D721Med (cell line): ENCODE results near the gene NIPAL3.
"Not testable (repeated sequence)": the region's sequence is repeated elsewhere in the genome, so short reads cannot be mapped to it uniquely, and the experiment has no call there.

Experiments used
- DNase-seq: peaks from one replicate; pipeline ENCODE4 v3.0.0; 2011; ENCODE audit warnings: low spot score; ENCODE audit not compliant: insufficient read length
- FAIRE-seq: peaks from 2 replicates; lab custom pipeline; 2011; peaks lifted over from hg19 to GRCh38; lab: Jason Lieb, UNC
- TF ChIP-seq, protein P1 (sequence below): IDR thresholded peaks from 2 replicates; pipeline ENCODE4 v1.5.1; 2012; ENCODE audit warnings: mild to moderate bottlenecking, control low read depth; ENCODE audit not compliant: insufficient read depth; ENCODE audit errors: missing control alignments

Gene NIPAL3

DNA sequence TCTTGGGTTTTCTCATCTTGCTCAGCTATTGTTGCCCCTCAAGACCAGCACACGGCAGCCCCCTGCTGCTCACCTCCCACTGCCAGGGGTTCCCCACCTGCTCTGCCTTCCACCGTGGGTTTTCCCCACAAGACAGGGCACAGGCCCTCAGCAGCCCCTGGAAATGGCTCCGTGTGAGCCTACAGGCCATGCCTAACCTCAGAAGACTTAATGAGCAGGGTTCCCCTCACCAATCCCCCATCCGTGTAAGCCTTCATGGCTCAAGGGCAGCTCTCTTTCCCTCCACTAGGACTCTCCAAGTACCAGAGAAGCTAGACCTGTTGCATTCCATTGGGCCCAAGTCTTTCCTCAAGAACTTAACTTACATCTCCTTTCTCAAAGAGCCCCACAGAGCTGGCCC, 68.6 kb downstream of the NIPAL3 start:
- TF ChIP-seq, protein P1, sequence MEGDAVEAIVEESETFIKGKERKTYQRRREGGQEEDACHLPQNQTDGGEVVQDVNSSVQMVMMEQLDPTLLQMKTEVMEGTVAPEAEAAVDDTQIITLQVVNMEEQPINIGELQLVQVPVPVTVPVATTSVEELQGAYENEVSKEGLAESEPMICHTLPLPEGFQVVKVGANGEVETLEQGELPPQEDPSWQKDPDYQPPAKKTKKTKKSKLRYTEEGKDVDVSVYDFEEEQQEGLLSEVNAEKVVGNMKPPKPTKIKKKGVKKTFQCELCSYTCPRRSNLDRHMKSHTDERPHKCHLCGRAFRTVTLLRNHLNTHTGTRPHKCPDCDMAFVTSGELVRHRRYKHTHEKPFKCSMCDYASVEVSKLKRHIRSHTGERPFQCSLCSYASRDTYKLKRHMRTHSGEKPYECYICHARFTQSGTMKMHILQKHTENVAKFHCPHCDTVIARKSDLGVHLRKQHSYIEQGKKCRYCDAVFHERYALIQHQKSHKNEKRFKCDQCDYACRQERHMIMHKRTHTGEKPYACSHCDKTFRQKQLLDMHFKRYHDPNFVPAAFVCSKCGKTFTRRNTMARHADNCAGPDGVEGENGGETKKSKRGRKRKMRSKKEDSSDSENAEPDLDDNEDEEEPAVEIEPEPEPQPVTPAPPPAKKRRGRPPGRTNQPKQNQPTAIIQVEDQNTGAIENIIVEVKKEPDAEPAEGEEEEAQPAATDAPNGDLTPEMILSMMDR: no peak
- DNase-seq: no peak
- FAIRE-seq: no peak

DNA sequence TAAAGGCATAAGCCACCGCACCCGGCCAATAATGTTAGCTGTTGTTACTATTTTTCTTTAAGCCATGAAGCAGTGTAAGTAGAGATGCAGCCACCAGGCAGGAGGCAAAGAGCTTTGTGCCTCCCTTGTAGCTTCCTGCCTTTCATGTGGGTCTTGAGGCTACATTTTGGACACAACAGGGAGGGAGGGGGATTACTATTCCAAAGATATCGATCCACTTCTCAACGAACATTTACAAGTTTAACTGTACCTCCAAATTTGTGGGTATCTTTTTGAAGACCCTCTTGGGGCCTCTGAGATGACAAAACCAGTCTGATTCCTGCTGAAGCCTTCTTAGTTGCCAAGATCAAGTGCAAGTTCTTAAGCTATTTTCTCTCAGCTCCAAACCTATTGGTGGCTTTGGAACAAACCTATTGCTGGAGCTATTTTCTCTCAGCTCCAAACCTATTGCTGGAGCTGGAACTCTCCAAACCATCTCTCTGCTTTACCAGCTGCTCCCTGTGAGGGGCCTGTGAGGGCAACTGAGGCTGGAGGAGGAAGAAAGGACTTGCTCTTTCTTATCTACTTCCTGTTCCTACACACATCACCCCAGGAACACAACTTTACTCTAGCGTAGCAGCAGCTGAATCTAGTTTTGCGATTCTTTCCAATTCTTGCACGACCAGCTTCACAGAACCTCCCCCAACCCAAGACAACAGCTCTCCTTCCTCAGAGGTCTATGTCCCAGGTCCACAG, 70.9 kb downstream of the NIPAL3 start:
- TF ChIP-seq, protein P1: no peak
- FAIRE-seq: no peak
- no peak for DNase-seq

DNA sequence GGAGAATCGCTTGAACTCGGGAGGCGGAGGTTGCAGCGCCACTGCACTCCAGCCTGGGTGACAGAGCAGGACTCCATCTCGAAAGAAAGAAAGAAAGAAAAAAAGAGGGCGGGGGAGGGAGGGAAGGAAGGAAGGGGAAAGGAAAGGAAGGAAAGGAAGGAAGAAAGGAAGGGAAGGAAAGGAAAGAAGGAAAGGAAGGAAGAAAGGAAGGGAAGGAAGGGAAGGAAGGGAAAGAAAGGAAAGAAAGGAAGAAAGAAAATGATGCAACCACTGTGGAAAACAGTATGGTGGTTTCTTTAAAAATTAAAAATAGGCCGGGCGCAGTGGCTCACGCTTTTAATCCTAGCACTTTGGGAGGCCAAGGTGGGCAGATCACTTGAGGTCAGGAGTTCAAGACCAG, 71.9 kb downstream of the NIPAL3 start:
- TF ChIP-seq, protein P1: no peak
- FAIRE-seq: no peak

DNA sequence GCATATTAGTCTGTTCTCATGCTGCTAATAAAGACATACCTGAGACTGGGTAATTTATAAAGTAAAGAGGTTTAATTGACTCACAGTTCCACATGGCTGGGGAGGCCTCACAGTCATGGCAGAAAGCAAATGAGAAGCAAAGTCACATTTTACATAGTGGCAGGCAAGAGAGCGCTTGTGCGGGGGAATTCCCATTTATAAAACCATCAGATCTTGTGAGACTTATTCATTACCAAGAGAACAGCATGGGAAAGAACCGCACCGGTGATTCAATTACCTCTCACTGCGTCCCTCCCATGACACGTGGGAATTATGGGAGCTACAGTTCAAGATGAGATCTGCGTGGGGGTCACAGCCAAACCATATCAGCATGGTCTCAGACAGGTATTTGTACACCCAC, 72.6 kb downstream of the NIPAL3 start:
- not testable (repeated sequence) for FAIRE-seq, DNase-seq

More for the DNA sequence above, 71.9 kb downstream of the NIPAL3 start:
- no peak for DNase-seq

DNA sequence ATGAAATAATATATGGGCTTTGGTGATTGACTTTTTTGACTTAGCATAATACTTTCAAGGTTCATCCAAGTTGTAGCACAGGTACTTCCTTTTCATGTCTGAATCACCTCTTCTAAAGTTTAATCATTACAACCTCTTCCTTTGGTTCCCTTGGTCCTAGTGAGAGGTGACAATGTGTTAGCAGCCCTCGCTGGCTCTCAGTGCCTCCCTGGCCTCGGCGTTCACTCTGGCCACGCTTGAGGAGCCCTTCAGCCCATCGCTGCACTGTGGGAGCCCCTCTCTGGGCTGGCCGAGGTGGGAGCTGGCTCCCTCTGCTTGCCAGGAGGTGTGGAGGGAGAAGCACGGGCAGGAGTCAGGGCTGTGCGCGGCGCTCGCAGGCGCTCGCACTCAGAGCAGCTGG, 74.1 kb downstream of the NIPAL3 start:
- FAIRE-seq (no peak), DNase-seq (no peak)
- TF ChIP-seq, protein P1: no peak

DNA sequence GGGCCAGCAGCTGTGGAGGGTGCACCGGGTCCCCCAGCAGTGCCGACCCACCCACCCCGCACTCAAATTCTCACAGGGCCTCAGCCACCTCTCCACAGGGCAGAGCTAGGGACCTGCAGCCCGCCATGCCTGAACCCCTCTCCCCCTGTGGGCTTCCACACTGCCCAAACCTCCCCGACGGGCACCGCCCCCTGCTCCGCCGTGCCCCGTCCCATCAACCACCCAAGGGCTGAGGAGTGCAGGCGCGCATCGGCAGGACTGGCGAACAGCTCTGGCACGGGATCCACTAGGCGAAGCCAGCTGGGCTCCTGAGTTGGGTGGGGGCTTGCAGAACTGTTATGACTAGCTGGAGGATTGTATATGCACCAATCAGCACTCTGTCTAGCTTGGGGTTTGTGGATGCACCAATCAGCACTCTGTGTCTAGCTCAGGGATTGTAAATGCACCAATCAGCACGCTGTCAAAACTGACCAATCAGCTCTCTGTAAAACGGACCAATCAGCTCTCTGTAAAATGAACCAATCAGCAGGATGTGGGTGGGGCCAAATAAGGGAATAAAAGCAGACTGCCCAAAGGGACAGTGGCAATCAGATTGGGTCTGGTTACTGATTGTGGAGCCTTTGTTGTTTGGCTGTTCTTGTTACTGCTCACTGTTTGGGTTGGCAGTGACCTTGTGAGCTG, 74.6 kb downstream of the NIPAL3 start:
- FAIRE-seq: no peak
- DNase-seq: no peak
- TF ChIP-seq, protein P1: no peak

DNA sequence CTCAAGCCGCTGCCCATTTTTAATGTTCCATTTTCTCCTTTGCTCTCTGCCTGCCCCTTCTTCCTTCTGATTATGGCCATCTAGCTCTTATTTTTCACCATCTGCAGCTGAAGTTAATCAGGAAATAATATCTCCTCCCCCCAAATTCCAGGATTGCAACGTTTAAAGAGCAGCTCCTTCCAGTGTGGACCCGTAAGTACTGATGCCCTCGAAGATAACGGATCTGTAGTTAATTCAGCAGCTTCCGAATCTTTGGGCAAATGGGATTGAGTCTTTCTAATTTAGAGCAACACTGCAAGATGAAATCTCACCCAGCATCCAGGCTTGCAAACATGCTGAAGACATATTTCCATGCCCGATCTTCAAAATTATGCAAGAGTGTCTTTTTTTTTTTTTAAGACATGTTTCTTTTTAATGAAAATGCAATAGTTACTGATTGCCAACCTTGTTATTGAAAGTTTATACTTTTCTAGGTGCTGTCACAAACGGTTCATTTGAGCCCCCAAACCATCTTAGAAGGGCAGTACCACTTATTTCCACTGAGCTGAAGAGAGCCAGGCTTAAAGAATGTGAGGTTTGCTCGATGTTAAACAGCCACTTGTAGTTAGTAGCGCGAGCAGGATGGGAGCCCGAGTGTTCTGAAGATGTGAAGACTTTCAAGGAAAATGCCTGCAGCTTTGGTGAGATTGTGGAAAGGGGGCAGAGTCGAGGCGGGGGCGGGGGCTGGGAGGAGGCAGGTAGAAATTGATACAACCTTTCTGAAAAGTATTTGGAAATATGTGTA, 76.2 kb downstream of the NIPAL3 start:
- no peak for FAIRE-seq
- no peak for DNase-seq
- TF ChIP-seq, protein P1: no peak

DNA sequence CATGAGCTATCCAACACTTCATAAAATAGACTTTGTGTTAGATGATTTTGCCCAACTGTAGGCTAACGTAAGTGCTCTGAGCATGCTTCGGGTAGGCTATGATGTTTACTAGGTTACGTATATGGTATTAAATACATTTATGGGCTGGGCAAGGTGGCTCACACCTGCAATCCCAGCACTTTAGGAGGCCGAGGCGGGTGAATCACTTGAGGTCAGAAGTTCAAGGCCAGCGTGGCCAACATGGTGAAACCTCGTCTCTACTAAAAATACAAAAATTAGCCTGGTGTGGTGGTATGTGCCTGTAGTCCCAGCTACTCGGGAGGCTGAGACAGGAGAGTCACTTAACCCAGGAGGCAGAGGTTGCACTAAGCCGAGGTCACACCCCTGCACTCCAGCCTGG, 77.3 kb downstream of the NIPAL3 start:
- FAIRE-seq, DNase-seq: not testable (repeated sequence)
